Ishikawa (cell line): ENCODE data around the gene CES2.

Experiments
- CEBPB ChIP-seq: IDR thresholded peaks from 2 replicates; pipeline ENCODE4 v1.6.1; 2012
- CREB1 ChIP-seq: IDR thresholded peaks from 2 replicates; pipeline ENCODE4 v1.6.1; 2012; ENCODE audit warnings: low read depth
- EGR1 ChIP-seq: IDR thresholded peaks from 2 replicates; pipeline ENCODE4 v1.6.1; 2012
- EP300 ChIP-seq: IDR thresholded peaks from 2 replicates; pipeline ENCODE4 v1.6.1; 2012; ENCODE audit warnings: borderline replicate concordance
- FOXM1 ChIP-seq: IDR thresholded peaks from 2 replicates; pipeline ENCODE4 v1.6.1; 2012; ENCODE audit warnings: low read depth, borderline replicate concordance
- NFIC ChIP-seq: IDR thresholded peaks from 2 replicates; pipeline ENCODE4 v1.6.1; 2012
- RAD21 ChIP-seq: IDR thresholded peaks from 2 replicates; pipeline ENCODE4 v1.6.1; 2012; ENCODE audit warnings: low read depth
- TAF1 ChIP-seq: IDR thresholded peaks from 2 replicates; pipeline ENCODE4 v1.6.1; 2012; ENCODE audit warnings: low read depth, mild to moderate bottlenecking
- TCF12 ChIP-seq: IDR thresholded peaks from 2 replicates; pipeline ENCODE4 v1.6.1; 2012; ENCODE audit warnings: low read depth
- TEAD4 ChIP-seq: IDR thresholded peaks from 2 replicates; pipeline ENCODE4 v1.6.1; 2012
- USF1 ChIP-seq: IDR thresholded peaks from 2 replicates; pipeline ENCODE4 v1.6.1; 2012
- YY1 ChIP-seq: IDR thresholded peaks from 2 replicates; pipeline ENCODE4 v1.6.1; 2012; ENCODE audit warnings: low read depth
- ZBTB7A ChIP-seq: IDR thresholded peaks from 2 replicates; pipeline ENCODE4 v1.6.1; 2012; ENCODE audit warnings: low read depth
- TF ChIP-seq, protein P1 (sequence below): IDR thresholded peaks from 2 replicates; pipeline ENCODE4 v1.6.1; 2012; ENCODE audit warnings: low read depth, mild to moderate bottlenecking
- TF ChIP-seq, protein P2 (sequence below): IDR thresholded peaks from 2 replicates; pipeline ENCODE4 v1.6.1; 2012

CES2 gene

GRCh38 chr16:66950971-66951790, 15.9 kb downstream of the CES2 start:
- no peak for TF ChIP-seq TCF12
- no peak for TF ChIP-seq RAD21
- no peak for TF ChIP-seq USF1
- no peak for TF ChIP-seq CREB1
- TF ChIP-seq EP300, result no peak
- TF ChIP-seq, protein P1, sequence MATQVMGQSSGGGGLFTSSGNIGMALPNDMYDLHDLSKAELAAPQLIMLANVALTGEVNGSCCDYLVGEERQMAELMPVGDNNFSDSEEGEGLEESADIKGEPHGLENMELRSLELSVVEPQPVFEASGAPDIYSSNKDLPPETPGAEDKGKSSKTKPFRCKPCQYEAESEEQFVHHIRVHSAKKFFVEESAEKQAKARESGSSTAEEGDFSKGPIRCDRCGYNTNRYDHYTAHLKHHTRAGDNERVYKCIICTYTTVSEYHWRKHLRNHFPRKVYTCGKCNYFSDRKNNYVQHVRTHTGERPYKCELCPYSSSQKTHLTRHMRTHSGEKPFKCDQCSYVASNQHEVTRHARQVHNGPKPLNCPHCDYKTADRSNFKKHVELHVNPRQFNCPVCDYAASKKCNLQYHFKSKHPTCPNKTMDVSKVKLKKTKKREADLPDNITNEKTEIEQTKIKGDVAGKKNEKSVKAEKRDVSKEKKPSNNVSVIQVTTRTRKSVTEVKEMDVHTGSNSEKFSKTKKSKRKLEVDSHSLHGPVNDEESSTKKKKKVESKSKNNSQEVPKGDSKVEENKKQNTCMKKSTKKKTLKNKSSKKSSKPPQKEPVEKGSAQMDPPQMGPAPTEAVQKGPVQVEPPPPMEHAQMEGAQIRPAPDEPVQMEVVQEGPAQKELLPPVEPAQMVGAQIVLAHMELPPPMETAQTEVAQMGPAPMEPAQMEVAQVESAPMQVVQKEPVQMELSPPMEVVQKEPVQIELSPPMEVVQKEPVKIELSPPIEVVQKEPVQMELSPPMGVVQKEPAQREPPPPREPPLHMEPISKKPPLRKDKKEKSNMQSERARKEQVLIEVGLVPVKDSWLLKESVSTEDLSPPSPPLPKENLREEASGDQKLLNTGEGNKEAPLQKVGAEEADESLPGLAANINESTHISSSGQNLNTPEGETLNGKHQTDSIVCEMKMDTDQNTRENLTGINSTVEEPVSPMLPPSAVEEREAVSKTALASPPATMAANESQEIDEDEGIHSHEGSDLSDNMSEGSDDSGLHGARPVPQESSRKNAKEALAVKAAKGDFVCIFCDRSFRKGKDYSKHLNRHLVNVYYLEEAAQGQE, result no peak
- TF ChIP-seq NFIC, result no peak
- TF ChIP-seq FOXM1, result no peak
- no peak for TF ChIP-seq TEAD4
- no peak for TF ChIP-seq CEBPB
- TF ChIP-seq, protein P2, sequence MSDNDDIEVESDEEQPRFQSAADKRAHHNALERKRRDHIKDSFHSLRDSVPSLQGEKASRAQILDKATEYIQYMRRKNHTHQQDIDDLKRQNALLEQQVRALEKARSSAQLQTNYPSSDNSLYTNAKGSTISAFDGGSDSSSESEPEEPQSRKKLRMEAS, result no peak
- no peak for TF ChIP-seq ZBTB7A
- no peak for TF ChIP-seq EGR1
- TF ChIP-seq YY1, result no peak
- TF ChIP-seq TAF1, result no peak

DNA sequence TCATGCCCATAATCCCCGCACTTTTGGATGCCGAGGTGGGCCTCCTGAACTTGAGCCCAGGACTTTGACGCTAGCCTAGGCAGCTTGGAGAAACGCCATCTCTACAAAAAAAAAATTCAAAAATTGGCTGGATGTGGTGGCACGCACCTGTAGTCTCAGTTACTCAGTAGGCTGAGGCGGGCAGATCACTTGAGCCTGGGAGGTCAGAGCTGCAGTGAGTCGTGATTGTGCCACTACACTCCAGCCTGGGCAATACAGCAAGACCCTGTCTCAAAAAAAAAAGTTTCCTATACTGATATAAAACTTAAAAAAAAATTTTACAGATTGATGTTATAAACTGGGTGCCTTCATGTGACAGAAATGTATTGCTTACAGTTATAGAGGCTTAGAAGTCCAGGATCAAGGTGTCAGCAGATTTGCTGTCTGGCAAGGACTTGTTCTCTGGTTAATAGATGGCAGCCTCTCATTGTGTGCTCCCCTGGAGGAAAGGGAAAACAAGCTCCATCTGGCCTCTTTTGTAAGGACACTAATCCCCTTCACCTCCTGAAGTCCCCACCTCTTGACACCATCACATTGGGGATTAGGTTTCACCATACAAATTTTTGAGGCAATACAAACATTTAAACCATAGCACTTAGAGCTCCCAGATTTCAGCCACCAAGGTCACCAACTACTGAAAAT, 17.3 kb downstream of the CES2 start:
- TF ChIP-seq ZBTB7A (no peak), USF1 (no peak), TAF1 (no peak), RAD21 (no peak), CEBPB (no peak), EGR1 (no peak), CREB1 (no peak), FOXM1 (no peak), NFIC (no peak), TEAD4 (no peak), EP300 (no peak), YY1 (no peak), TCF12 (no peak)
- TF ChIP-seq, protein P2, result no peak
- TF ChIP-seq, protein P1, result no peak

- TF ChIP-seq NFIC (no peak), TEAD4 (no peak), CEBPB (no peak), CREB1 (no peak), EGR1 (no peak), FOXM1 (no peak), ZBTB7A (no peak), USF1 (no peak), YY1 (no peak), EP300 (no peak), TAF1 (no peak), RAD21 (no peak), TCF12 (no peak)
- TF ChIP-seq, protein P1, result no peak
- TF ChIP-seq, protein P2, result no peak
Measured at GRCh38 chr16:66953462-66954096, 18.3 kb downstream of the CES2 start.
